GM12864 (cell line): Measurements from ENCODE around the gene TXK.

Experiments
- DNase-seq: peaks from one replicate; pipeline ENCODE4 v3.0.0-alpha.2; 2011; ENCODE audit warnings: low read depth
- H3K4me3 ChIP-seq: 2 replicates; pipeline ENCODE4 v1.5.1; 2011; ENCODE audit warnings: mild to moderate bottlenecking, low read depth, low read length, control low read depth
- TF ChIP-seq, protein P1 (sequence below): IDR thresholded peaks from 2 replicates; pipeline ENCODE4 v1.5.1; 2011; ENCODE audit warnings: low read depth, mild to moderate bottlenecking, moderate library complexity, low read length, control low read depth, inconsistent platforms; ENCODE audit errors: missing control alignments

TXK gene

DNA sequence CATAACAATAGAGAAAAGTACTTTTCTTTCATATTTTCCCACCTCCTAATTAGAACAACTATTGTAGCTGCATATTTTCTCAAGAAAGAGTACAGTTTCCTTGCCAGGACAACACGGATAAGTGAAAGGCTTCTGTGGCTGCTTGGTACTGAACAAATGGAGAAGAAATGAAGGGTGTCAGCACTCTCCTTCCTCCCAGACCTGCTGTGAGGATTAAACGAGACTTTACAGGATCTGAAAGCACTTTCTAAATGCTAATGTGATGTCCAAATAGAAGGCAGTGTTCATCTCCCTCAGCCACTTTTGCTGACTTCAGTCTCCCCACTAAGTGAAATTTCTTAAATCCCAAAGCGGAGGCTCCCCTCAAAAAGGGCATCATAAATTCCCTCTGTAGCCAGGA, 103.6 kb downstream of the TXK start:
- H3K4me3 ChIP-seq, result no peak overlapping the region
- no peak for DNase-seq
- TF ChIP-seq, protein P1, sequence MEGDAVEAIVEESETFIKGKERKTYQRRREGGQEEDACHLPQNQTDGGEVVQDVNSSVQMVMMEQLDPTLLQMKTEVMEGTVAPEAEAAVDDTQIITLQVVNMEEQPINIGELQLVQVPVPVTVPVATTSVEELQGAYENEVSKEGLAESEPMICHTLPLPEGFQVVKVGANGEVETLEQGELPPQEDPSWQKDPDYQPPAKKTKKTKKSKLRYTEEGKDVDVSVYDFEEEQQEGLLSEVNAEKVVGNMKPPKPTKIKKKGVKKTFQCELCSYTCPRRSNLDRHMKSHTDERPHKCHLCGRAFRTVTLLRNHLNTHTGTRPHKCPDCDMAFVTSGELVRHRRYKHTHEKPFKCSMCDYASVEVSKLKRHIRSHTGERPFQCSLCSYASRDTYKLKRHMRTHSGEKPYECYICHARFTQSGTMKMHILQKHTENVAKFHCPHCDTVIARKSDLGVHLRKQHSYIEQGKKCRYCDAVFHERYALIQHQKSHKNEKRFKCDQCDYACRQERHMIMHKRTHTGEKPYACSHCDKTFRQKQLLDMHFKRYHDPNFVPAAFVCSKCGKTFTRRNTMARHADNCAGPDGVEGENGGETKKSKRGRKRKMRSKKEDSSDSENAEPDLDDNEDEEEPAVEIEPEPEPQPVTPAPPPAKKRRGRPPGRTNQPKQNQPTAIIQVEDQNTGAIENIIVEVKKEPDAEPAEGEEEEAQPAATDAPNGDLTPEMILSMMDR, result no peak

DNA sequence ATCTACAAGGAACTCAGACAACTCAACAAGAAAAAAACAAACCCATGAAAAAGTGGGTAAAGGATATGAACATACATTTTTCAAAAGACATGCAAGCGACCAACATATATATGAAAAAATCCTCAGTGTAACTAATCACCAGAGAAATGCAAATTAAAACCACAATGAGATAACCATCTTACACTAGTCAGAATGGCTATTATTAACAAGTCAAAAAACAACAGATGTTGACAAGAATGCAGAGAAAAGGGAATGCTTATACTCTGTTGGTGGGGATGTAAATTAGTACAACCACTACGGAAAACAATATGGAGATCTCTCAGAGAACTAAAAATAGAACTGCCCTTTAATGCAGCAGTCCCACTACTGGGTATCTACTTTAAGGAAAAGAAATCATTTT, 105.4 kb downstream of the TXK start:
- no peak for DNase-seq
- TF ChIP-seq, protein P1, result no peak
- no peak overlapping the region for H3K4me3 ChIP-seq

DNA sequence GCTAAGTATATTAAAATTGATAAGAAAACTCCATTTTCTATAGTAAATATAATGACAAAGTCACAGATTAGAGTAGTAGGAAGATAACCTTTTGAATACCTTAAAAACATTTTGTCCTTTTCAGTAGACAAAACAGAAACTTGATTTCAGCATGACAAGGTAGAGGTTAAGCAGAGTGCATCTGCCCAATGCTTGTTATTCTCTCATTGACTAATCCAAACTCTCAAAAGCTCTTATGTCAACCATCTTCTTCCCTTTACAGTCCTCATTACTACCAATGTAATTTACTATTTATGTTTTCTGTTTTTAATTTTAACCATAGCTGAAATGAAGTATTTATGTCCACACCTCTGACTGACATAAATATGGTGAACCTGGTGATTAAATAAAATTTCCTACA, 106.4 kb downstream of the TXK start:
- H3K4me3 ChIP-seq, result no peak overlapping the region
- DNase-seq, result no peak
- TF ChIP-seq, protein P1, result no peak

DNA sequence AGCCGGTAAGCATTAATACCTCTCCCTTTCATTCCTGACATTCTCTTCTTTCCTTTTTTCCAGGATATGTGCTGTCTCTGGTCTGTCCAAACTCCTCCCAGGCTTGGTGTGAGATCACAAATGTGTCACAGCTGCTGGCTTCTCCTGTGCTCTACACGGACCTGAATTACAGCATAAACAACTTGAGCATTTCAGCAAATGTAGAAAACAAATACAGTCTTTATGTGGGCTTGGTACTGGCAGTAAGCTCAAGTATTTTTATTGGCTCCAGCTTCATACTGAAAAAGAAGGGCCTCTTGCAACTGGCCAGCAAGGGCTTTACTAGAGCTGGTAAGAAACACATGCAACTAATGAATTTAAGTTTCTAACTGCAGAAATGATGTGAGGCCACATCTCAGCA, 109.0 kb downstream of the TXK start:
- TF ChIP-seq, protein P1, result no peak
- H3K4me3 ChIP-seq, result no peak overlapping the region
- no peak for DNase-seq

DNA sequence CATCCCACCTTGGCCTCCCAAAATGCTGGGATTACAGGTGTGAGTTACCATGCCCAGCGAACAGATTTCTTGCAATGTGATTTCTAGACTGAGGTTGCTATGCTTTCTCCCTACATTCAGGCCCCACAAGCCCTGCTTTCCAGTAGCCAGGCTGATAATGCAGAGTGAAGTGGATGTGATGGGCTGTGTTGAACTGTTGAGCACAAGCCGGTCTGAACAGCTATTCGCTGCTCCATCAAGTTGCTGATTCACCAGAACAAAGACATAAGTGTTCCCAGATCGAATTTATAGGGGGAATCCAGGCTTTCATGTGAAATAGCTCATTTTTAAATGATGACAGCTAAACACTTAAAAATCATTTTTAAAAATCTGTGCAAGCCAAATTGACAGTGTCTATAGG, 109.5 kb downstream of the TXK start:
- TF ChIP-seq, protein P1, result no peak
- H3K4me3 ChIP-seq, result no peak overlapping the region
- DNase-seq, result no peak

DNA sequence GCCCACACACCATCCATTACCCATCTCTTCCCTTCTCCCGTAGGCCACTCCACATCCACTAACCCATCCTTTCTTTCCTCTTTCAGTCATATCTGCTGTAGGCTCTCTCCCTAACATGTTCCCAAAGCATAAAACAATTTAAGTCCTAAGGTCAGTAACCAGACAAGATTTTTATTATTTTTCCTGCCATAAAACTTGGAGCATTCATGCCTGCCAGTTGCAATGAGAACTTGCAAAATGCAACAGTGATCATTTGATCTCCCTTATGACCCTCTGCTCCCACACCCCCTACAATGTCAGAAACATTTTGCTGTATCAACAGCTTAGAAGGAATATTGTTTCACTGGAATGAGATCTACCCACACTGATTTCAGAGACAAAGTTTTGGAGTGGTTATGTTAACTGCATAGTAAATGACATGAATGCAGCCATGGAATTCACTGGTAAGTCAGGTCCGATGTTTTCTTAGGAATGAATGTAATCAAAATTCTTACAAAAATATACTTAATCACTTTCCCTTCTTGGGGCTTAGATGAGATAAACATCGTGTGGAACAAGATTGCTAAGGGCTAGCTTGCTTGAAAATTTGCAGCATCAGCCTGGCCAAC, 111.8 kb downstream of the TXK start:
- H3K4me3 ChIP-seq, result no peak overlapping the region
- TF ChIP-seq, protein P1, result no peak
- no peak for DNase-seq

DNA sequence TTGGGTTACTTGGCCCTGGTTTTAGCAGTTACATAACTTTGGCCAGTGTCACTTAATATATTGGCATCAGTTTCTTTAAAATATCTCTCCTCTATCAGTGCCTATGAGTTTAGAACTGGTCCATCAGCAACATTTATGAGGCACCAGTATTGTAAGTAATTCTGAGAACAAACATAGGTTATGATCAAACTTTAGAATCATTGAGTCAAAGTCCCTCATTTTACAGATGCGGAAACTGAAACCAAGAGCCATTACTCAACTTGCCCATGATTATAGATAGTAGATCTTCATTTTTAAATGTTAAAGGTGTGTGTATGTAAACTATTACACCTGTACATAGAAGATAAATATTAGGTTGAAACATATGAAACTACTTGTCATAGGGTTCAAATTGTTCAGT, 113.0 kb downstream of the TXK start:
- TF ChIP-seq, protein P1, result no peak
- H3K4me3 ChIP-seq, result no peak overlapping the region
- DNase-seq, result no peak
